HepG2 (cell line): ENCODE data around the gene SYNE2. TPM values are rescaled to one million over a fixed set of nuclear protein-coding genes. Genes with fewer than 3 reads are reported as not detected.

ENCODE experiments used
- ATAC-seq: fragments of 200-7000 bp; cut with Tn5 transposase; 3 replicates; pipeline ENCODE4 v1.9.1; 2020; ENCODE audit warnings: mild to moderate bottlenecking, moderate library complexity
- BruUV-seq: library from RNA; stranded (reverse); fragments of 400-500 nt; replicated peaks from 2 replicates; lab custom pipeline; 2021; lab: Mats Ljungman, UMichigan
- CTCF ChIA-PET: fragments of 300-600 bp; formaldehyde crosslinking; extraction: SDS; loops from one replicate; lab custom pipeline; 2021; ENCODE audit warnings: low total read pairs, inconsistent platforms, low intra/inter-chr PET ratio; lab: Yijun Ruan, JAX
- POLR2A ChIA-PET: fragments of 350-600 bp; sonication (Branson Sonifier 250); formaldehyde crosslinking; loops from one replicate; lab custom pipeline; 2020; ENCODE audit warnings: antibody characterized with exemption, inconsistent platforms; lab: Yijun Ruan, JAX
- DNase-seq: peaks from one replicate; pipeline ENCODE4 v3.0.0-alpha.2; 2015; ENCODE audit warnings: low spot score
- FAIRE-seq: peaks from 3 replicates; lab custom pipeline; 2011; peaks lifted over from hg19 to GRCh38; lab: Jason Lieb, UNC
- H2AFZ ChIP-seq: one replicate; pipeline ENCODE4 v1.6.1; 2011; ENCODE audit warnings: low read length, inconsistent platforms
- H3K27ac ChIP-seq: fragments of 300-600 bp; 3 replicates; pipeline ENCODE4 v1.8.0; 2011; ENCODE audit warnings: mixed run types, mild to moderate bottlenecking, mixed read lengths, low read length, inconsistent platforms; ENCODE audit not compliant: insufficient read depth; ENCODE audit errors: extremely low read length
- H3K27me3 ChIP-seq, 2 experiments: fragments of 200-600 bp in 1 of 2; 2 replicates in 1 of 2; 3 replicates in 1 of 2; pipeline versions ENCODE4 v1.6.0 to v1.8.0; 2011; ENCODE audit warnings: low read length in 2 of 2, mild to moderate bottlenecking in 2 of 2, moderate library complexity in 2 of 2, inconsistent platforms in 1 of 2; ENCODE audit not compliant: insufficient read depth in 2 of 2, control insufficient read depth in 1 of 2
- H3K36me3 ChIP-seq, 2 experiments: fragments of 200-600 bp in 1 of 2; replicated peaks in 1 of 2; 2 replicates in 1 of 2; 3 replicates in 1 of 2; pipeline versions ENCODE4 v1.5.1 to v1.8.0; 2011; ENCODE audit warnings: low read length in 2 of 2, inconsistent platforms in 1 of 2; ENCODE audit not compliant: insufficient read depth in 2 of 2, control insufficient read depth in 1 of 2
- H3K4me1 ChIP-seq: 2 replicates; pipeline ENCODE4 v1.5.1; 2012; ENCODE audit warnings: low read length, inconsistent platforms; ENCODE audit not compliant: insufficient read depth
- H3K4me2 ChIP-seq: 2 replicates; pipeline ENCODE4 v1.6.0; 2011; ENCODE audit warnings: low read depth, low read length, inconsistent platforms
- H3K4me3 ChIP-seq, 3 experiments: fragments of 200-600 bp in 1 of 3; sonication (generic), shearing (Covaris generic) in 1 of 3; replicated peaks in 1 of 3; 2 replicates each; pipeline ENCODE4 v1.5.1; 2011 to 2016; ENCODE audit warnings: low read length in 3 of 3, inconsistent platforms in 2 of 3, low read depth in 2 of 3, mild to moderate bottlenecking in 2 of 3, control low read depth in 1 of 3, mixed read lengths in 1 of 3; ENCODE audit not compliant: insufficient read depth in 1 of 3
- H3K79me2 ChIP-seq: one replicate; pipeline ENCODE4 v1.6.1; 2011; ENCODE audit warnings: low read length, inconsistent platforms; ENCODE audit not compliant: insufficient read depth
- H3K9ac ChIP-seq: 2 replicates; pipeline ENCODE4 v1.6.0; 2011; ENCODE audit warnings: mild to moderate bottlenecking, low read depth, low read length, inconsistent platforms; ENCODE audit not compliant: insufficient read depth
- H3K9me3 ChIP-seq: 2 replicates; pipeline ENCODE4 v1.5.1; 2012; ENCODE audit warnings: mild to moderate bottlenecking, low read length
- H4K20me1 ChIP-seq: 2 replicates; pipeline ENCODE4 v1.6.0; 2011; ENCODE audit warnings: inconsistent platforms, mild to moderate bottlenecking, low read length, moderate library complexity; ENCODE audit not compliant: insufficient read depth
- AHR ChIP-seq: IDR thresholded peaks from 2 replicates; pipeline ENCODE4 v1.6.1; 2018; ENCODE audit warnings: missing genetic modification reagents, missing compliant biosample characterization
- BRD4 ChIP-seq: sonication (generic); formaldehyde crosslinking; IDR thresholded peaks from 2 replicates; pipeline ENCODE4 v1.4.0; 2020; ENCODE audit warnings: missing genetic modification reagents
- DNMT3B ChIP-seq: conservative IDR thresholded peaks from 2 replicates; pipeline ENCODE4 v1.6.1; 2016; ENCODE audit warnings: missing biosample characterization, control low read depth
- HES4 ChIP-seq: sonication (generic); formaldehyde crosslinking; IDR thresholded peaks from 2 replicates; pipeline ENCODE4 v1.9.0; 2021; ENCODE audit warnings: mild to moderate bottlenecking, missing genetic modification reagents, borderline replicate concordance
- HIVEP1 ChIP-seq: sonication (generic); formaldehyde crosslinking; IDR thresholded peaks from 2 replicates; pipeline ENCODE4 v1.4.0; 2020; ENCODE audit warnings: mild to moderate bottlenecking, missing genetic modification reagents
- HOXD1 ChIP-seq: sonication (generic); formaldehyde crosslinking; IDR thresholded peaks from 2 replicates; pipeline ENCODE4 v1.5.0; 2020; ENCODE audit warnings: missing genetic modification reagents
- NFE2L2 ChIP-seq: fragments of 150-350 bp; IDR thresholded peaks from 2 replicates; pipeline ENCODE4 v1.6.1; 2014; ENCODE audit warnings: low read length
- SMAD3 ChIP-seq: sonication (generic); formaldehyde crosslinking; IDR thresholded peaks from 2 replicates; pipeline ENCODE4 v1.4.0; 2020; ENCODE audit warnings: missing genetic modification reagents
- SP140L ChIP-seq: sonication (generic); formaldehyde crosslinking; IDR thresholded peaks from 2 replicates; pipeline ENCODE4 v1.4.0; 2020; ENCODE audit warnings: missing genetic modification reagents, borderline replicate concordance
- ZNF234 ChIP-seq: sonication (generic); formaldehyde crosslinking; conservative IDR thresholded peaks from 2 replicates; pipeline ENCODE4 v1.5.1; 2020; ENCODE audit warnings: mild to moderate bottlenecking, missing genetic modification reagents
- ZNF24 ChIP-seq: fragments of 450-650 bp; IDR thresholded peaks from 2 replicates; pipeline ENCODE4 v1.6.1; 2017; ENCODE audit warnings: antibody characterized with exemption, mild to moderate bottlenecking
- ZNF263 ChIP-seq: sonication (generic); formaldehyde crosslinking; IDR thresholded peaks from 2 replicates; pipeline ENCODE4 v1.4.0; 2020; ENCODE audit warnings: missing genetic modification reagents
- ZNF317 ChIP-seq: sonication (generic); formaldehyde crosslinking; IDR thresholded peaks from 2 replicates; pipeline ENCODE4 v1.5.0; 2020; ENCODE audit warnings: mild to moderate bottlenecking, missing genetic modification reagents
- WGBS: methylation state at CpG from one replicate; pipeline ENCODE4 v1.1.6; 2017; ENCODE audit warnings: low lambda C conversion rate; 5-methylcytosine and 5-hydroxymethylcytosine counted together
- in situ Hi-C: cut with HindIII; loops from 2 replicates; pipeline ENCODE4 v1.10.0; 2017; ENCODE audit warnings: low pct_unique_long_range_greater_than_20kb; ENCODE audit not compliant: extremely low pct_ligation_motif_present
- intact Hi-C: fragments of 100-400 bp; cut with micrococcal nuclease; formaldehyde crosslinking; loops from one replicate; pipeline ENCODE4 v1.10.0; 2022; ENCODE audit not compliant: unreplicated experiment
- polyA plus RNA-seq, 8 experiments: library from polyadenylated mRNA; depleted of rRNA in 3 of 8; stranded (reverse) in 7 of 8; unstranded in 1 of 8; fragments of >200 nt; fragmentation: Illumina TruSeq in 4 of 8; extraction: Trizol in 4 of 8; gene quantifications; 2 replicates each; pipeline versions ENCODE4 v1.2.1 to v1.2.3, GENCODE V29; 2011 to 2016; ENCODE audit warnings: low read depth in 4 of 8, missing spikeins in 1 of 8, mixed read lengths in 1 of 8; ENCODE audit not compliant: insufficient read depth in 1 of 8
- total RNA-seq, 5 experiments: library from RNA; depleted of rRNA; stranded (reverse); fragments of >200 nt; fragmentation: Illumina TruSeq; extraction: Trizol; gene quantifications; 2 replicates each; pipeline ENCODE4 v1.2.3, GENCODE V29; 2016; ENCODE audit warnings: low read depth in 1 of 5
- TF ChIP-seq, protein P1 (sequence below): sonication (generic); formaldehyde crosslinking; IDR thresholded peaks from 2 replicates; pipeline ENCODE4 v1.9.0; 2021; ENCODE audit warnings: missing genetic modification reagents, borderline replicate concordance
- TF ChIP-seq, protein P2 (sequence below): sonication (generic); formaldehyde crosslinking; IDR thresholded peaks from 2 replicates; pipeline ENCODE4 v1.5.1; 2020; ENCODE audit warnings: mild to moderate bottlenecking, missing genetic modification reagents, moderate library complexity

The SYNE2 gene
- total and polyA plus RNA-seq, 2 of the 13 experiments (the other 11 are each of a cell fraction or from before 2014, with no cell fraction given): 6.2 to 13.3 TPM

DNA sequence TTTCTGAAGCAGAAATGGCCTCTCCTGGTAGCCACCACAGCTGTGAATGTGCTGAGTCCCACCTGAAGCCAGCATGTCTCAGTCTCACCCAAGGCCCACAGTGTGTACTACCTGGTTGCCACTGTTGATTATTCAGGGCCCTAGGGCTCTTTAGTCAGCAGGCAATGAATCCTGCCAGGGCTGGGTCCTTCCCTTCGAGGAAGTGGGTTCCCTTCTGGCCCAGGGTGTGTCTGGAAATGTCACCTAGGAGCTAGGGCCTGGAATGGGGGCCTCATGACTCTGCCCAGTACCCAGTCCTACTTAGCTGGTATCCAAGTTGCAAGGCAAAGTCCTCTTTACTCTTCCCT, 207.4 kb downstream of the SYNE2 start:
- H3K27me3 ChIP-seq: no peaks in the 10 kb centered on the region
- no peak overlapping the region for H3K4me2 ChIP-seq
- H3K9ac ChIP-seq: no peak overlapping the region
- no peaks in the 10 kb centered on the region for H3K9me3 ChIP-seq
- ChIA-PET CTCF (no interaction called here), POLR2A (no interaction called here)
- H2AFZ ChIP-seq: no peak overlapping the region
- no TSS peak for BruUV-seq
- no peaks in the 10 kb centered on the region for H4K20me1 ChIP-seq
- no peaks in the 10 kb centered on the region for H3K36me3 ChIP-seq
- ATAC-seq: no peak; the same call in 1 of the 3 replicates
- no CpG with 5 or more reads among the region's 1 CpG for WGBS
- peaks cover 12% of the 10 kb centered on the region for H3K4me1 ChIP-seq
- no peak for DNase-seq
- no peak for FAIRE-seq
- no peaks in the 10 kb centered on the region for H3K79me2 ChIP-seq
- in situ Hi-C loops: no loop called here
- no peak overlapping the region for H3K4me3 ChIP-seq
- intact Hi-C loops: no loop called here
- TF ChIP-seq ZNF263 (CRISPR knock-in tag): no peak
- TF ChIP-seq ZNF317: no peak
- TF ChIP-seq SP140L: no peak
- no peak for TF ChIP-seq NFE2L2
- TF ChIP-seq HIVEP1 (CRISPR knock-in tag): no peak
- no peak for TF ChIP-seq AHR
- TF ChIP-seq ZNF24: no peak
- no peak for TF ChIP-seq HOXD1
- TF ChIP-seq, protein P1, sequence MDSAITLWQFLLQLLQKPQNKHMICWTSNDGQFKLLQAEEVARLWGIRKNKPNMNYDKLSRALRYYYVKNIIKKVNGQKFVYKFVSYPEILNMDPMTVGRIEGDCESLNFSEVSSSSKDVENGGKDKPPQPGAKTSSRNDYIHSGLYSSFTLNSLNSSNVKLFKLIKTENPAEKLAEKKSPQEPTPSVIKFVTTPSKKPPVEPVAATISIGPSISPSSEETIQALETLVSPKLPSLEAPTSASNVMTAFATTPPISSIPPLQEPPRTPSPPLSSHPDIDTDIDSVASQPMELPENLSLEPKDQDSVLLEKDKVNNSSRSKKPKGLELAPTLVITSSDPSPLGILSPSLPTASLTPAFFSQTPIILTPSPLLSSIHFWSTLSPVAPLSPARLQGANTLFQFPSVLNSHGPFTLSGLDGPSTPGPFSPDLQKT (CRISPR knock-in tag): no peak
- TF ChIP-seq DNMT3B (CRISPR knock-in tag): no peak
- TF ChIP-seq, protein P2, sequence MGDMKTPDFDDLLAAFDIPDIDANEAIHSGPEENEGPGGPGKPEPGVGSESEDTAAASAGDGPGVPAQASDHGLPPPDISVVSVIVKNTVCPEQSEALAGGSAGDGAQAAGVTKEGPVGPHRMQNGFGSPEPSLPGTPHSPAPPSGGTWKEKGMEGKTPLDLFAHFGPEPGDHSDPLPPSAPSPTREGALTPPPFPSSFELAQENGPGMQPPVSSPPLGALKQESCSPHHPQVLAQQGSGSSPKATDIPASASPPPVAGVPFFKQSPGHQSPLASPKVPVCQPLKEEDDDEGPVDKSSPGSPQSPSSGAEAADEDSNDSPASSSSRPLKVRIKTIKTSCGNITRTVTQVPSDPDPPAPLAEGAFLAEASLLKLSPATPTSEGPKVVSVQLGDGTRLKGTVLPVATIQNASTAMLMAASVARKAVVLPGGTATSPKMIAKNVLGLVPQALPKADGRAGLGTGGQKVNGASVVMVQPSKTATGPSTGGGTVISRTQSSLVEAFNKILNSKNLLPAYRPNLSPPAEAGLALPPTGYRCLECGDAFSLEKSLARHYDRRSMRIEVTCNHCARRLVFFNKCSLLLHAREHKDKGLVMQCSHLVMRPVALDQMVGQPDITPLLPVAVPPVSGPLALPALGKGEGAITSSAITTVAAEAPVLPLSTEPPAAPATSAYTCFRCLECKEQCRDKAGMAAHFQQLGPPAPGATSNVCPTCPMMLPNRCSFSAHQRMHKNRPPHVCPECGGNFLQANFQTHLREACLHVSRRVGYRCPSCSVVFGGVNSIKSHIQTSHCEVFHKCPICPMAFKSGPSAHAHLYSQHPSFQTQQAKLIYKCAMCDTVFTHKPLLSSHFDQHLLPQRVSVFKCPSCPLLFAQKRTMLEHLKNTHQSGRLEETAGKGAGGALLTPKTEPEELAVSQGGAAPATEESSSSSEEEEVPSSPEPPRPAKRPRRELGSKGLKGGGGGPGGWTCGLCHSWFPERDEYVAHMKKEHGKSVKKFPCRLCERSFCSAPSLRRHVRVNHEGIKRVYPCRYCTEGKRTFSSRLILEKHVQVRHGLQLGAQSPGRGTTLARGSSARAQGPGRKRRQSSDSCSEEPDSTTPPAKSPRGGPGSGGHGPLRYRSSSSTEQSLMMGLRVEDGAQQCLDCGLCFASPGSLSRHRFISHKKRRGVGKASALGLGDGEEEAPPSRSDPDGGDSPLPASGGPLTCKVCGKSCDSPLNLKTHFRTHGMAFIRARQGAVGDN: no peak
- no peak for TF ChIP-seq BRD4 (CRISPR knock-in tag)
- TF ChIP-seq HES4 (CRISPR knock-in tag): no peak
- no peak for TF ChIP-seq ZNF234
- TF ChIP-seq SMAD3 (CRISPR knock-in tag): no peak
- no peak overlapping the region for H3K27ac ChIP-seq
